ENCODE data around the gene REC114.

REC114 gene

GRCh38 chr15:73578026-73578425 is 135.1 kb downstream of the REC114 start:
- DNase-seq, result no peak
- H3K9me3 ChIP-seq (ENCODE audit: control extremely low read depth in 1 of 5, control insufficient read depth in 4 of 5, insufficient read depth in 2 of 5, low read depth in 1 of 5, low read length in 4 of 5), result no peaks in the 10 kb centered on the region
- no peaks in the 10 kb centered on the region for H3K27me3 ChIP-seq (replicated peaks in 2 of 5; ENCODE audit: control insufficient read depth in 4 of 5, insufficient read depth in 5 of 5, low read length in 4 of 5)
- no peak overlapping the region for H3K4me3 ChIP-seq (ENCODE audit: control insufficient read depth in 1 of 7, extremely low read depth in 1 of 7, insufficient read depth in 4 of 7, low read depth in 2 of 7, low read length in 6 of 7)
- CTCF ChIA-PET, result no interaction called here
- H3K36me3 ChIP-seq (ENCODE audit: control insufficient read depth in 4 of 4, insufficient read depth in 4 of 4, low read length in 3 of 4), result peaks cover 17 to 47% (median 29%) of the 10 kb centered on the region in 4 experiments
- H3K27ac ChIP-seq (ENCODE audit: insufficient read depth in 1 of 2, low read depth in 1 of 2, low read length in 2 of 2, poor library complexity in 1 of 2, severe bottlenecking in 2 of 2), result no peak overlapping the region
- H3K4me1 ChIP-seq (ENCODE audit: control extremely low read depth in 1 of 4, control insufficient read depth in 4 of 4, insufficient read depth in 4 of 4, low read length in 3 of 4), result peaks cover 0 to 6% (median 0%) of the 10 kb centered on the region in 4 experiments
- POLR2A ChIA-PET, result no interaction called here
- WGBS (ENCODE audit: insufficient coverage), result 80% methylated on average over 1 of the region's 2 CpGs

DNA sequence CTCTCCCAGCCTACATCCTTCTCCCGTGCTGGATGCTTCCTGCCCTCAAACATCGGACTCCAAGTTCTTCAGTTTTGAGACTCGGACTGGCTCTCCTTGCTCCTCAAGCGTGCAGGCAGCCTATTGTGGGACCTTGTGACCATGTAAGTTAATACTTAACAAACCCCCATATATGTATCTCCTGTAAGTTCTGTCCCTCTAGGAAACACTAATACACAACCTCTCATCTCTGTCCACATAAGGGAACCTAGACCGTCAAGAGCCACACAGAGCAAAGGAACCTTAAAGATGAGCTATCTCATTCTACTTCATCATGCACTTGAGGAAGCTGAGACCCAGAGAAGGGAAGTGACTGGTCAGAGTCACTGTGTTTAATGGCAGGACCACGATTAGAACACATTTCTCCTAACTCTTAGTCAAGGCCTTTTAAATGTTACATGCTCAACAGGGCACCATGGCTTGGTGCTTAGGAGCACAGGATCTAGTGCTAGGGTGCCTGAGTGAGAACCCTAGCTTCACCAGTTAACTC is 140.0 kb downstream of the REC114 start:
- WGBS (ENCODE audit: insufficient coverage), result 100% methylated on average over 5 of the region's 6 CpGs
- ChIA-PET CTCF (interaction anchor here (0.7 kb wide), 1 partner anchor 117 kb away, joined by 3 read pairs; no protein-coding TSS in a partner anchor), POLR2A (interaction anchor here (1.0 kb wide), 1 partner anchor 13 kb away, joined by 3 read pairs; no protein-coding TSS in a partner anchor)
- H3K27ac ChIP-seq (ENCODE audit: insufficient read depth in 1 of 2, low read depth in 1 of 2, low read length in 2 of 2, poor library complexity in 1 of 2, severe bottlenecking in 2 of 2), result no peak overlapping the region
- no peaks in the 10 kb centered on the region for H3K9me3 ChIP-seq (ENCODE audit: control extremely low read depth in 1 of 5, control insufficient read depth in 4 of 5, insufficient read depth in 2 of 5, low read depth in 1 of 5, low read length in 4 of 5)
- no peak for DNase-seq
- H3K4me3 ChIP-seq (ENCODE audit: control insufficient read depth in 1 of 7, extremely low read depth in 1 of 7, insufficient read depth in 4 of 7, low read depth in 2 of 7, low read length in 6 of 7), result no peak overlapping the region
- H3K27me3 ChIP-seq (replicated peaks in 2 of 5; ENCODE audit: control insufficient read depth in 4 of 5, insufficient read depth in 5 of 5, low read length in 4 of 5), result no peaks in the 10 kb centered on the region
- peaks cover 26 to 73% (median 45%) of the 10 kb centered on the region in 4 experiments for H3K36me3 ChIP-seq (ENCODE audit: control insufficient read depth in 4 of 4, insufficient read depth in 4 of 4, low read length in 3 of 4)
- H3K4me1 ChIP-seq (ENCODE audit: control extremely low read depth in 1 of 4, control insufficient read depth in 4 of 4, insufficient read depth in 4 of 4, low read length in 3 of 4), result peaks cover 0 to 6% (median 0%) of the 10 kb centered on the region in 4 experiments

GRCh38 chr15:73583544-73583943 is 140.6 kb downstream of the REC114 start:
- H3K36me3 ChIP-seq (ENCODE audit: control insufficient read depth in 4 of 4, insufficient read depth in 4 of 4, low read length in 3 of 4), result peaks cover 24 to 72% (median 43%) of the 10 kb centered on the region in 4 experiments

DNA sequence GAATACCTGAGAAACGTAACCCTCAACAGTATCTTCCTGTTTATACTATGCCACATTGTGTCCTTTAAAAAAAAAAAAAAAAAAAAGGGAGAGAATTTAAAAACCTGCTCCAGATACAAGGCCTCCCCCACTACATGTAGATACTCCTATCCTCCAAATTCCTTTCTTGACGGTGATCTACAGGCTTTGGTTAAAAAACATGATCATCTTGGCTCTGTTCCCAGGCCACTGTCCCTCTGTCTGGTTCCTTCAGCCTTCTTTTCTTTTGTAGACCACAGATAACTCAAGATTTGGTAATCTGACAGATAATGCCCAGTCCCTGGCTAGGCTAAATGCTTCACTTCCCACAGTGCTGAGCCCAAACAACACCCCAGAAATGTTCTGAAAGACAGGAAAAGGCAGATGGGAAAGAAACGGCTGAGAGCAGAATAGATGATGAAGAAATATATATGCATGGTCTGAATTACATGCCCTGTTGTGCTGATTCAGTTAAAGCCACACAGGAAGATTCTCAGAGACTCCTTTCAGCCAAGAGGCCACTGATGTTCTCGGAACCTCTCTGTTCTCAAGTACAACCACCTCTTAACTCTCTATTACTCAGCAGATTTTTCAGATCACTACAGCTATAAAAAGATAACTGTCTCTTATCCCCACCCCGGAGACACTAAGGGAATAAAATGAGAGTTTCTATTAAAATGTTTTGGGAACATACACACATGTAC is 141.9 kb downstream of the REC114 start:
- peaks cover 22 to 74% (median 44%) of the 10 kb centered on the region in 4 experiments for H3K36me3 ChIP-seq (ENCODE audit: control insufficient read depth in 4 of 4, insufficient read depth in 4 of 4, low read length in 3 of 4)
- ChIA-PET CTCF (no interaction called here), POLR2A (no interaction called here)
- H3K27ac ChIP-seq (ENCODE audit: insufficient read depth in 1 of 2, low read depth in 1 of 2, low read length in 2 of 2, poor library complexity in 1 of 2, severe bottlenecking in 2 of 2), result no peak overlapping the region
- 55% methylated on average over 1 of the region's 5 CpGs for WGBS (ENCODE audit: insufficient coverage)
- H3K9me3 ChIP-seq (ENCODE audit: control extremely low read depth in 1 of 5, control insufficient read depth in 4 of 5, insufficient read depth in 2 of 5, low read depth in 1 of 5, low read length in 4 of 5), result no peaks in the 10 kb centered on the region
- no peaks in the 10 kb centered on the region for H3K27me3 ChIP-seq (replicated peaks in 2 of 5; ENCODE audit: control insufficient read depth in 4 of 5, insufficient read depth in 5 of 5, low read length in 4 of 5)
- H3K4me3 ChIP-seq (ENCODE audit: control insufficient read depth in 1 of 7, extremely low read depth in 1 of 7, insufficient read depth in 4 of 7, low read depth in 2 of 7, low read length in 6 of 7), result no peak overlapping the region
- H3K4me1 ChIP-seq (ENCODE audit: control extremely low read depth in 1 of 4, control insufficient read depth in 4 of 4, insufficient read depth in 4 of 4, low read length in 3 of 4), result peaks cover 0 to 6% (median 0%) of the 10 kb centered on the region in 4 experiments
- no peak for DNase-seq

More at GRCh38 chr15:73583544-73583943, 140.6 kb downstream of the REC114 start:
- 95% methylated on average over 3 of the region's 3 CpGs for WGBS (ENCODE audit: insufficient coverage)
- POLR2A ChIA-PET, result interaction anchor here (1.0 kb wide), 1 partner anchor 13 kb away, joined by 3 read pairs; no protein-coding TSS in a partner anchor
- Histone ChIP-seq H3K9me3 (ENCODE audit: control extremely low read depth in 1 of 5, control insufficient read depth in 4 of 5, insufficient read depth in 2 of 5, low read depth in 1 of 5, low read length in 4 of 5) (no peaks in the 10 kb centered on the region), H3K4me3 (ENCODE audit: control insufficient read depth in 1 of 7, extremely low read depth in 1 of 7, insufficient read depth in 4 of 7, low read depth in 2 of 7, low read length in 6 of 7) (no peak overlapping the region), H3K4me1 (ENCODE audit: control extremely low read depth in 1 of 4, control insufficient read depth in 4 of 4, insufficient read depth in 4 of 4, low read length in 3 of 4) (peaks cover 0 to 6% (median 0%) of the 10 kb centered on the region in 4 experiments), H3K27me3 (replicated peaks in 2 of 5; ENCODE audit: control insufficient read depth in 4 of 5, insufficient read depth in 5 of 5, low read length in 4 of 5) (no peaks in the 10 kb centered on the region), H3K27ac (ENCODE audit: insufficient read depth in 1 of 2, low read depth in 1 of 2, low read length in 2 of 2, poor library complexity in 1 of 2, severe bottlenecking in 2 of 2) (no peak overlapping the region)
- CTCF ChIA-PET, result interaction anchor here (0.7 kb wide), 1 partner anchor 117 kb away, joined by 3 read pairs; no protein-coding TSS in a partner anchor
- no peak for DNase-seq

DNA sequence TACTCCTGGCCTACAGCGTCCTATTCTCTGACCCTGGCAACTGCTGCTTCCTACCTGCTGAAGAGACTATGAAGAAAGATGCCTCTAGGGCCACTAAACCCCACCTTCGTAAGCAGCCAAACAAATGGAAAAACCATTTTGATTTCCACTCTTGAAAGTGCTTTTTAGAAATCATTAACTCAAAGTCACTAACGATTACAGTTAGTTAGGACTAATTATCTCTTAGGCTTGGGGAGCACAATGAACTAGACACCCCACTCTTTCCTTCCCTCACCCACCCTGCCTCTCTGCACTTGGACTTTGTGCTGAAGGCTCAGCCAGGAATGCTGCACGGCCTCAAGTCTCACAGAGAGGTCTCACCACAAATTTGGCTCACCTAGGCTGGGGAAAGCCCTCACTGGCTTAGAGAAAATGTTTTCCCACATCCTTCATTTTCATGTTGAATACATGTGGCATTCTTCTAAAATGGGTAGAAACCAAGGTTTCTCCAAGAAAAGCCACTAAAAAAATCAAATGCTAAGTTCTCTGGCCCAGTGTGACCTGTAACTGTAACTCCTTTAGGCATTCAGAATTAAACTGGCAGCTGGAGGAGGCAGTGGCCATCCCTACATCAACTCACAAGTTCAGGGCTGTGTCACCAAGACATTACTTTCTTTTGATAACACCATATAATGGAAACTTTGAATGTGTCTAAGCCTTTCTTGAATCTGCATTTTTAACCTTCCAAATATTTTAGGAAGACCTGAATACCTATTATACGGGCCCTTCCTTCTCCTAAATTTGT is 143.1 kb downstream of the REC114 start:
- POLR2A ChIA-PET, result no interaction called here
- no peaks in the 10 kb centered on the region for H3K27me3 ChIP-seq (replicated peaks in 2 of 5; ENCODE audit: control insufficient read depth in 4 of 5, insufficient read depth in 5 of 5, low read length in 4 of 5)
- 98% methylated on average over 4 of the region's 5 CpGs for WGBS (ENCODE audit: insufficient coverage)
- H3K9me3 ChIP-seq (ENCODE audit: control extremely low read depth in 1 of 5, control insufficient read depth in 4 of 5, insufficient read depth in 2 of 5, low read depth in 1 of 5, low read length in 4 of 5), result no peaks in the 10 kb centered on the region
- H3K36me3 ChIP-seq (ENCODE audit: control insufficient read depth in 4 of 4, insufficient read depth in 4 of 4, low read length in 3 of 4), result peaks cover 22 to 72% (median 44%) of the 10 kb centered on the region in 4 experiments
- no peak overlapping the region for H3K27ac ChIP-seq (ENCODE audit: insufficient read depth in 1 of 2, low read depth in 1 of 2, low read length in 2 of 2, poor library complexity in 1 of 2, severe bottlenecking in 2 of 2)
- no peak for DNase-seq
- peaks cover 0 to 6% (median 0%) of the 10 kb centered on the region in 4 experiments for H3K4me1 ChIP-seq (ENCODE audit: control extremely low read depth in 1 of 4, control insufficient read depth in 4 of 4, insufficient read depth in 4 of 4, low read length in 3 of 4)
- no peak overlapping the region for H3K4me3 ChIP-seq (ENCODE audit: control insufficient read depth in 1 of 7, extremely low read depth in 1 of 7, insufficient read depth in 4 of 7, low read depth in 2 of 7, low read length in 6 of 7)
- CTCF ChIA-PET, result interaction anchor here (1.2 to 1.4 kb wide), 4 partner anchors 10 to 114 kb away, joined by 3 to 5 read pairs (median 4); no protein-coding TSS in a partner anchor

GRCh38 chr15:73589766-73590165 is 146.8 kb downstream of the REC114 start:
- H3K27me3 ChIP-seq (replicated peaks in 2 of 5; ENCODE audit: control insufficient read depth in 4 of 5, insufficient read depth in 5 of 5, low read length in 4 of 5), result no peaks in the 10 kb centered on the region
- CTCF ChIA-PET, result interaction anchor here (0.6 to 1.9 kb wide), 4 partner anchors 19 to 323 kb away, joined by 3 to 5 read pairs (median 3); no protein-coding TSS in a partner anchor

More at GRCh38 chr15:73589766-73590165, 146.8 kb downstream of the REC114 start:
- Histone ChIP-seq H3K27ac (ENCODE audit: insufficient read depth in 1 of 2, low read depth in 1 of 2, low read length in 2 of 2, poor library complexity in 1 of 2, severe bottlenecking in 2 of 2) (no peak overlapping the region), H3K9me3 (ENCODE audit: control extremely low read depth in 1 of 5, control insufficient read depth in 4 of 5, insufficient read depth in 2 of 5, low read depth in 1 of 5, low read length in 4 of 5) (no peaks in the 10 kb centered on the region), H3K36me3 (ENCODE audit: control insufficient read depth in 4 of 4, insufficient read depth in 4 of 4, low read length in 3 of 4) (peaks cover 9 to 49% (median 26%) of the 10 kb centered on the region in 4 experiments), H3K4me3 (ENCODE audit: control insufficient read depth in 1 of 7, extremely low read depth in 1 of 7, insufficient read depth in 4 of 7, low read depth in 2 of 7, low read length in 6 of 7) (no peak overlapping the region), H3K4me1 (ENCODE audit: control extremely low read depth in 1 of 4, control insufficient read depth in 4 of 4, insufficient read depth in 4 of 4, low read length in 3 of 4) (peaks cover 0 to 14% (median 3%) of the 10 kb centered on the region in 4 experiments)
- DNase-seq, result no peak
- 100% methylated on average over 1 of the region's 1 CpG for WGBS (ENCODE audit: insufficient coverage)
- POLR2A ChIA-PET, result interaction anchor here (1.0 kb wide), 1 partner anchor 11 kb away, joined by 4 read pairs; no protein-coding TSS in a partner anchor
